ENCODE results near the gene PDK1.

Gene PDK1

GRCh38 chr2:172629586-172629985 lies 73.7 kb downstream of the PDK1 start:
- no peak for TF ChIP-seq CTCF (conservative IDR thresholded peaks at IDR 0.05)

GRCh38 chr2:172630181-172630580 lies 74.3 kb downstream of the PDK1 start:
- H3K27ac ChIP-seq = no peak overlapping the region
- TF ChIP-seq CTCF (conservative IDR thresholded peaks at IDR 0.05) = no peak

More at GRCh38 chr2:172629586-172629985, 73.7 kb downstream of the PDK1 start:
- no peak overlapping the region for H3K27ac ChIP-seq

GRCh38 chr2:172634477-172634876 lies 78.6 kb downstream of the PDK1 start:
- TF ChIP-seq CTCF (conservative IDR thresholded peaks at IDR 0.05) = no peak
- no peak overlapping the region for H3K27ac ChIP-seq

GRCh38 chr2:172635548-172635947 lies 79.7 kb downstream of the PDK1 start:
- H3K27ac ChIP-seq = no peak overlapping the region
- no peak for TF ChIP-seq CTCF (conservative IDR thresholded peaks at IDR 0.05)

GRCh38 chr2:172639256-172639655 lies 83.4 kb downstream of the PDK1 start:
- H3K27ac ChIP-seq = no peak overlapping the region
- TF ChIP-seq CTCF (conservative IDR thresholded peaks at IDR 0.05) = no peak

GRCh38 chr2:172639823-172640222 lies 83.9 kb downstream of the PDK1 start:
- no peak for TF ChIP-seq CTCF (conservative IDR thresholded peaks at IDR 0.05)
- no peak overlapping the region for H3K27ac ChIP-seq

- TF ChIP-seq CTCF (conservative IDR thresholded peaks at IDR 0.05) = no peak
Measured at GRCh38 chr2:172640389-172640788, 84.5 kb downstream of the PDK1 start.

More at GRCh38 chr2:172640389-172640788, 84.5 kb downstream of the PDK1 start:
- H3K27ac ChIP-seq = no peak overlapping the region

Measured in VCaP (cell line).